ENCODE data around the gene WWOX.

WWOX gene

GRCh38 chr16:78950768-78951167, 851.3 kb downstream of the WWOX start:
- Histone ChIP-seq H3K27me3 (ENCODE audit: control insufficient read depth, insufficient read depth, low read length) (no peaks in the 10 kb centered on the region), H3K36me3 (ENCODE audit: control insufficient read depth, insufficient read depth, low read length) (no peaks in the 10 kb centered on the region), H3K9ac (ENCODE audit: low read depth, low read length) (no peak overlapping the region), H3K9me3 (ENCODE audit: control insufficient read depth, insufficient read depth, low read length) (no peaks in the 10 kb centered on the region), H3K4me3 (ENCODE audit: low read depth, low read length) (no peak overlapping the region), H3K4me1 (ENCODE audit: control insufficient read depth, insufficient read depth, low read length) (no peaks in the 10 kb centered on the region)

DNA sequence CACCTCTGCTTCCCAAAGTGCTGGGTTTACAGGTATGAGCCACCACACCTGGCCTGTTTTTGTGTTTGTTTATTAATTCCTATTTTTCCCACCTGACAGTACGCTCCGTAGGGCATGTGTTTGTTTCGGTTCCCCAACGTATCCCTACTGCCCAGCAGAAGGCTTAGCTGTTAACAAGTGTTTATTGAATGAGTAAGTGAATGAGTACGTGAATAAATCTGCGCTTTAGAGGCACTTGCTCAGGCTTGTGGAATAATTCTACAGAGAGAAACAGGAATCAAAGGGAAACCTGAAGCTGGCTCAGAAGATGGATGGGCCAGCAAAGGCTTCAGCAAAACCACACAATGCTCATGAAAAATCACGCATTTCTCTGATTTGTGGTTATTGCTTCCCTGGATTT, 853.2 kb downstream of the WWOX start:
- Histone ChIP-seq H3K9ac (ENCODE audit: low read depth, low read length) (no peak overlapping the region), H3K27me3 (ENCODE audit: control insufficient read depth, insufficient read depth, low read length) (no peaks in the 10 kb centered on the region), H3K9me3 (ENCODE audit: control insufficient read depth, insufficient read depth, low read length) (no peaks in the 10 kb centered on the region), H3K4me1 (ENCODE audit: control insufficient read depth, insufficient read depth, low read length) (no peaks in the 10 kb centered on the region), H3K4me3 (ENCODE audit: low read depth, low read length) (no peak overlapping the region), H3K36me3 (ENCODE audit: control insufficient read depth, insufficient read depth, low read length) (no peaks in the 10 kb centered on the region)

- Histone ChIP-seq H3K36me3 (ENCODE audit: control insufficient read depth, insufficient read depth, low read length) (no peaks in the 10 kb centered on the region), H3K9me3 (ENCODE audit: control insufficient read depth, insufficient read depth, low read length) (no peaks in the 10 kb centered on the region), H3K4me3 (ENCODE audit: low read depth, low read length) (no peak overlapping the region), H3K9ac (ENCODE audit: low read depth, low read length) (no peak overlapping the region), H3K27me3 (ENCODE audit: control insufficient read depth, insufficient read depth, low read length) (no peaks in the 10 kb centered on the region), H3K4me1 (ENCODE audit: control insufficient read depth, insufficient read depth, low read length) (no peaks in the 10 kb centered on the region)
Observed at GRCh38 chr16:78953526-78953925, 854.1 kb downstream of the WWOX start.

DNA sequence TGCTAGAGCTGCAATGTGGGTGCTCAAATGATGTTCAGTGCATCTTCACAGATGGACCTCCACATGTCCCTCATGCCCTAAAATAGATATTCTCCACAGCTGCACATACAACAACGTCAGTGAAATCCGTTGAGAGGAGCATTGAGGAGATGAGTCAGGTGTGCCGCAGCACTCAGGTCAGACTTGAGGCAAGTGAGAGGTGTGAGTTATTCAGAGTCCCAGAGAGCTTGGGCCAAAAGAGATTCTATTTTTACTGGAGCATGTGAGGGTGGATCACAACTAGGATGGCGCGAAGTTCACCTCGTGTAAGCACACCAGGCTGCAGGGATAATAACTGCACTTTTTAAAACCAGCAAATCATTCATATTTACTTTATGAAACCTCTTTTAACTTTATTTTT, 855.8 kb downstream of the WWOX start:
- H3K36me3 ChIP-seq (ENCODE audit: control insufficient read depth, insufficient read depth, low read length) = no peaks in the 10 kb centered on the region
- no peak overlapping the region for H3K4me3 ChIP-seq (ENCODE audit: low read depth, low read length)
- no peaks in the 10 kb centered on the region for H3K27me3 ChIP-seq (ENCODE audit: control insufficient read depth, insufficient read depth, low read length)
- no peaks in the 10 kb centered on the region for H3K4me1 ChIP-seq (ENCODE audit: control insufficient read depth, insufficient read depth, low read length)
- no peaks in the 10 kb centered on the region for H3K9me3 ChIP-seq (ENCODE audit: control insufficient read depth, insufficient read depth, low read length)
- H3K9ac ChIP-seq (ENCODE audit: low read depth, low read length) = no peak overlapping the region

- Histone ChIP-seq H3K9me3 (ENCODE audit: control insufficient read depth, insufficient read depth, low read length) (no peaks in the 10 kb centered on the region), H3K4me1 (ENCODE audit: control insufficient read depth, insufficient read depth, low read length) (no peaks in the 10 kb centered on the region), H3K9ac (ENCODE audit: low read depth, low read length) (no peak overlapping the region), H3K36me3 (ENCODE audit: control insufficient read depth, insufficient read depth, low read length) (no peaks in the 10 kb centered on the region), H3K4me3 (ENCODE audit: low read depth, low read length) (no peak overlapping the region), H3K27me3 (ENCODE audit: control insufficient read depth, insufficient read depth, low read length) (no peaks in the 10 kb centered on the region)
Observed at GRCh38 chr16:78956859-78957258, 857.4 kb downstream of the WWOX start.

DNA sequence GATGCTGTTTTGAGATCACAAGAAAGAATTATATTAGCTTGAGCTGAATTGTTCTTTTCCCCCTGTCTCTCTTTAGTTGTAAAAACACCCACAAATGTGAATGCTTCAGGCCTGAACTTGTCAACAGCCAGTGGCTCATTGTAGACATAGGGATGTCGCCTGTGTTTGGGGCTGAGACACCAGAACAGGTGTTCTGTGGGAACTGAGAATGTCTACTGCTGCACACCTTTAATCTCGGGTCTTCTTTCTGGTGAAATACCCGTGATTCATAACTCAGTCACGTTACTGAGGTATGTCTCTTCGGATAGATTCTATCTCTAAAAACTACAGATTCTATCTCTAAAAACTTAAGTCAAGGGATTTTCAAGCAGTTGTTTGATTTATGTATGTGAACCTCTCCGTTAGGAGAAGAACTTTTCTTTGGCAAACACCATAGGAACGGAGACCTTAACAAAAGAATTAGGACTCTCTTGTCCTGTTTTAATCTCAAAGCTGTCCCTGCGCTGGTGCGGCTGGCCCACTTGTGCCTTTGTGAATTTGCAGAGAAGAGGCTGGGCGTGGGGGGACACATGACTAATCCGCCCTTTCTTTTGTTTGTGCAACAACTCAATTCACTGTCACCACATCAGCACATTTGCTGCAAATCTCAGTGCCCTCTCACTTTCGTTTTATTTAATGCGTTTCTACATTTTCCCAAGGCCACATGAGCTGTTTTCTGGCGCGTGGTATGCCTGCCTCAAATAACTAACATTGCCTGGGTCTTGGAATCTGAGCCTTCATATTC, 858.1 kb downstream of the WWOX start:
- no peaks in the 10 kb centered on the region for H3K4me1 ChIP-seq (ENCODE audit: control insufficient read depth, insufficient read depth, low read length)
- no peak overlapping the region for H3K4me3 ChIP-seq (ENCODE audit: low read depth, low read length)
- no peaks in the 10 kb centered on the region for H3K36me3 ChIP-seq (ENCODE audit: control insufficient read depth, insufficient read depth, low read length)
- H3K9me3 ChIP-seq (ENCODE audit: control insufficient read depth, insufficient read depth, low read length) = no peaks in the 10 kb centered on the region
- no peak overlapping the region for H3K9ac ChIP-seq (ENCODE audit: low read depth, low read length)
- no peaks in the 10 kb centered on the region for H3K27me3 ChIP-seq (ENCODE audit: control insufficient read depth, insufficient read depth, low read length)

GRCh38 chr16:78961464-78961863, 862.0 kb downstream of the WWOX start:
- no peaks in the 10 kb centered on the region for H3K36me3 ChIP-seq (ENCODE audit: control insufficient read depth, insufficient read depth, low read length)
- no peaks in the 10 kb centered on the region for H3K9me3 ChIP-seq (ENCODE audit: control insufficient read depth, insufficient read depth, low read length)
- H3K9ac ChIP-seq (ENCODE audit: low read depth, low read length) = no peak overlapping the region
- H3K4me1 ChIP-seq (ENCODE audit: control insufficient read depth, insufficient read depth, low read length) = no peaks in the 10 kb centered on the region
- no peaks in the 10 kb centered on the region for H3K27me3 ChIP-seq (ENCODE audit: control insufficient read depth, insufficient read depth, low read length)
- H3K4me3 ChIP-seq (ENCODE audit: low read depth, low read length) = no peak overlapping the region

DNA sequence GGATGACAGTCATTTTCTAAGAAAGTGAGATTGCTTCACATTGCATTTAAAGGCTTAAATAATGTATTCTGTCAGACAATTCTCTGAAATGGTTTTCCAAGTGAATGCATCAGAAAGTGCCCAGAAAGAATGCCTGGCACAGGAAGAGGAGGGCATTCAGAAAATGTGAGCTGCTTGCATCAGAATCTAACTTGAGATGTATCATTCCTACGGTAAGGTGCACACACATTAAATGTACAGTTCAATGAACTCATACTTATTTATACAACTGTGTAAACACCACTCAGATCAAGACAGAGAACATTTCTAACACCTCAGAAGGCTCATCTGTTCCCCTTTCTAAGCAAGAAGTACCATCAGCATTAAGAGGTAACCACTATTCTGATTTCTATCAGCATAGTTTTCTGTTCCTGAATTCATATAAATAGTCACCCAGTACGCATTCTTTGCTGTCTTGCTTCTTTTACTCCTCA, 863.0 kb downstream of the WWOX start:
- H3K27me3 ChIP-seq (ENCODE audit: control insufficient read depth, insufficient read depth, low read length) = no peaks in the 10 kb centered on the region
- no peaks in the 10 kb centered on the region for H3K9me3 ChIP-seq (ENCODE audit: control insufficient read depth, insufficient read depth, low read length)
- no peaks in the 10 kb centered on the region for H3K4me1 ChIP-seq (ENCODE audit: control insufficient read depth, insufficient read depth, low read length)
- H3K36me3 ChIP-seq (ENCODE audit: control insufficient read depth, insufficient read depth, low read length) = no peaks in the 10 kb centered on the region
- H3K9ac ChIP-seq (ENCODE audit: low read depth, low read length) = no peak overlapping the region
- no peak overlapping the region for H3K4me3 ChIP-seq (ENCODE audit: low read depth, low read length)

DNA sequence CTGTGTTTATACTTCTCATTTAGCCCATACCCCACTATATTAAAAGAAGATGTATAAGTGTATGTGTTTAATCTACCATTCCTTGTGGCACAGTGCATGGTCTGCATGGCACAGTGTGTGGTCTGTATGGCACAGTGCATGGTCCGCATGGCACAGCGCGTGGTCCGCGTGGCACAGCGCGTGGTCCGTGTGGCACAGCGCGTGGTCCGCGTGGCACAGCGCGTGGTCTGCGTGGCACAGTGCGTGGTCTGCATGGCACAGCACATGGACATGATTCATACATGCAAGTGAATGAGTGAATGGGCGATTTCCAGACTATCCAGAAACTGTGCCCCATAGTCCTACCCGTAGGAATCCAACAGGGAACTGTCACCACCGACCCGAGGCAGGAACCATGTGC, 868.5 kb downstream of the WWOX start:
- Histone ChIP-seq H3K4me3 (ENCODE audit: low read depth, low read length) (no peak overlapping the region), H3K27me3 (ENCODE audit: control insufficient read depth, insufficient read depth, low read length) (no peaks in the 10 kb centered on the region), H3K4me1 (ENCODE audit: control insufficient read depth, insufficient read depth, low read length) (peaks cover 3% of the 10 kb centered on the region), H3K36me3 (ENCODE audit: control insufficient read depth, insufficient read depth, low read length) (no peaks in the 10 kb centered on the region), H3K9me3 (ENCODE audit: control insufficient read depth, insufficient read depth, low read length) (no peaks in the 10 kb centered on the region), H3K9ac (ENCODE audit: low read depth, low read length) (no peak overlapping the region)

GRCh38 chr16:78969721-78970120, 870.3 kb downstream of the WWOX start:
- Histone ChIP-seq H3K9me3 (ENCODE audit: control insufficient read depth, insufficient read depth, low read length) (no peaks in the 10 kb centered on the region), H3K4me3 (ENCODE audit: low read depth, low read length) (no peak overlapping the region), H3K27me3 (ENCODE audit: control insufficient read depth, insufficient read depth, low read length) (no peaks in the 10 kb centered on the region), H3K36me3 (ENCODE audit: control insufficient read depth, insufficient read depth, low read length) (no peaks in the 10 kb centered on the region), H3K4me1 (ENCODE audit: control insufficient read depth, insufficient read depth, low read length) (peaks cover 3% of the 10 kb centered on the region), H3K9ac (ENCODE audit: low read depth, low read length) (no peak overlapping the region)

DNA sequence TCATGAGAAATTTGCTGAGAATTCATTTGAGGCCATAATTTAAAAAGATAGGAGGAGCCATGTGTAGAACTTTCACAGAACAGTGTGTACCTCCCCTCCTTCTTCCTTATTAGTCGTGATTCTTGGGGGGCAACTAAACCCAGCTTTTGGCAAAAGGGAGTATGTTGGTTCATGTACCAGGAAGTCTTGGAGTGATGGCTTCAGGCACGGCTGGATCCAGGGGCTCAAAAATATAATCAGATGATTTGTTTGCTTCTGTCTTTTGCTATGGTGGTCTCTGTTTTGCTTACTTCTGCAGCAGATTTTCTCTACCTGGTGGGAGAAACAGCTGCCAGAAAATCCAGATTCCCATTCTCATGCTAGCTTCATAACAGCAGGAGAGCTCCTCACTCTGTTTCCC, 871.2 kb downstream of the WWOX start:
- H3K9me3 ChIP-seq (ENCODE audit: control insufficient read depth, insufficient read depth, low read length) = no peaks in the 10 kb centered on the region
- no peak overlapping the region for H3K4me3 ChIP-seq (ENCODE audit: low read depth, low read length)
- no peak overlapping the region for H3K9ac ChIP-seq (ENCODE audit: low read depth, low read length)
- no peaks in the 10 kb centered on the region for H3K36me3 ChIP-seq (ENCODE audit: control insufficient read depth, insufficient read depth, low read length)
- no peaks in the 10 kb centered on the region for H3K27me3 ChIP-seq (ENCODE audit: control insufficient read depth, insufficient read depth, low read length)
- peaks cover 3% of the 10 kb centered on the region for H3K4me1 ChIP-seq (ENCODE audit: control insufficient read depth, insufficient read depth, low read length)

GRCh38 chr16:78972006-78972405, 872.6 kb downstream of the WWOX start:
- H3K9ac ChIP-seq (ENCODE audit: low read depth, low read length) = no peak overlapping the region
- no peaks in the 10 kb centered on the region for H3K9me3 ChIP-seq (ENCODE audit: control insufficient read depth, insufficient read depth, low read length)
- H3K36me3 ChIP-seq (ENCODE audit: control insufficient read depth, insufficient read depth, low read length) = no peaks in the 10 kb centered on the region
- no peaks in the 10 kb centered on the region for H3K27me3 ChIP-seq (ENCODE audit: control insufficient read depth, insufficient read depth, low read length)
- no peak overlapping the region for H3K4me3 ChIP-seq (ENCODE audit: low read depth, low read length)
- peaks cover 3% of the 10 kb centered on the region for H3K4me1 ChIP-seq (ENCODE audit: control insufficient read depth, insufficient read depth, low read length)
